ENCODE results near the gene WBP4. TPM values are rescaled to one million over a fixed set of nuclear protein-coding genes. Genes with fewer than 3 reads are reported as not detected.

Gene WBP4
- total and polyA plus RNA-seq, 9 of the 15 experiments (the other 6 are each of a cell fraction or from before 2014, with no cell fraction given) = 5.5 to 12.2 (median 7.9) TPM

DNA sequence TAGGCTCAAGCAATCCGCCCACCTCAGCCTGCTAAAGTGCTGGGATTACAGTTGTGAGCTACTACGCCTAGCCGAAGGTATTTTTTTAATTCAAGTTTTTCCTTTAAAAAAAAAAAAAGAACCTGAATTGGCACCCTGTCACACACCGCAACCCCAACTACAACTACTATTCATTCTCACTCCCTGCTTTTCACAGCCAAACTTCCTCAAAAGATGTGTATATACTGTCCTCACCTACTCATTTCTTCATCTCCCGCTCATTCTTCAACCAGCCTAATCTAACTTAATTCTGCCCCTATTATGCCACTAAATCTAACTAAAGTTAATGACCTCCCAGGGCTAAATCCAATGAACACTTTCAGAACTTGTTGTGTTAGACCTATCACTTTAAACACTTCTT is 12.7 kb upstream of the WBP4 start (continued):
- TF ChIP-seq, protein P1, sequence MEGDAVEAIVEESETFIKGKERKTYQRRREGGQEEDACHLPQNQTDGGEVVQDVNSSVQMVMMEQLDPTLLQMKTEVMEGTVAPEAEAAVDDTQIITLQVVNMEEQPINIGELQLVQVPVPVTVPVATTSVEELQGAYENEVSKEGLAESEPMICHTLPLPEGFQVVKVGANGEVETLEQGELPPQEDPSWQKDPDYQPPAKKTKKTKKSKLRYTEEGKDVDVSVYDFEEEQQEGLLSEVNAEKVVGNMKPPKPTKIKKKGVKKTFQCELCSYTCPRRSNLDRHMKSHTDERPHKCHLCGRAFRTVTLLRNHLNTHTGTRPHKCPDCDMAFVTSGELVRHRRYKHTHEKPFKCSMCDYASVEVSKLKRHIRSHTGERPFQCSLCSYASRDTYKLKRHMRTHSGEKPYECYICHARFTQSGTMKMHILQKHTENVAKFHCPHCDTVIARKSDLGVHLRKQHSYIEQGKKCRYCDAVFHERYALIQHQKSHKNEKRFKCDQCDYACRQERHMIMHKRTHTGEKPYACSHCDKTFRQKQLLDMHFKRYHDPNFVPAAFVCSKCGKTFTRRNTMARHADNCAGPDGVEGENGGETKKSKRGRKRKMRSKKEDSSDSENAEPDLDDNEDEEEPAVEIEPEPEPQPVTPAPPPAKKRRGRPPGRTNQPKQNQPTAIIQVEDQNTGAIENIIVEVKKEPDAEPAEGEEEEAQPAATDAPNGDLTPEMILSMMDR (IDR thresholded peaks at IDR 0.05 in 2 of 3, conservative IDR thresholded peaks at IDR 0.05 in 1 of 3; ENCODE audit: insufficient read depth in 2 of 3, low read depth in 1 of 3, low read length in 3 of 3) = no peak
- TF ChIP-seq TGIF2 (CRISPR knock-in tag; IDR thresholded peaks at IDR 0.05) (no peak), CCAR2 (IDR thresholded peaks at IDR 0.05; ENCODE audit: low read depth, low read length) (no peak)

DNA sequence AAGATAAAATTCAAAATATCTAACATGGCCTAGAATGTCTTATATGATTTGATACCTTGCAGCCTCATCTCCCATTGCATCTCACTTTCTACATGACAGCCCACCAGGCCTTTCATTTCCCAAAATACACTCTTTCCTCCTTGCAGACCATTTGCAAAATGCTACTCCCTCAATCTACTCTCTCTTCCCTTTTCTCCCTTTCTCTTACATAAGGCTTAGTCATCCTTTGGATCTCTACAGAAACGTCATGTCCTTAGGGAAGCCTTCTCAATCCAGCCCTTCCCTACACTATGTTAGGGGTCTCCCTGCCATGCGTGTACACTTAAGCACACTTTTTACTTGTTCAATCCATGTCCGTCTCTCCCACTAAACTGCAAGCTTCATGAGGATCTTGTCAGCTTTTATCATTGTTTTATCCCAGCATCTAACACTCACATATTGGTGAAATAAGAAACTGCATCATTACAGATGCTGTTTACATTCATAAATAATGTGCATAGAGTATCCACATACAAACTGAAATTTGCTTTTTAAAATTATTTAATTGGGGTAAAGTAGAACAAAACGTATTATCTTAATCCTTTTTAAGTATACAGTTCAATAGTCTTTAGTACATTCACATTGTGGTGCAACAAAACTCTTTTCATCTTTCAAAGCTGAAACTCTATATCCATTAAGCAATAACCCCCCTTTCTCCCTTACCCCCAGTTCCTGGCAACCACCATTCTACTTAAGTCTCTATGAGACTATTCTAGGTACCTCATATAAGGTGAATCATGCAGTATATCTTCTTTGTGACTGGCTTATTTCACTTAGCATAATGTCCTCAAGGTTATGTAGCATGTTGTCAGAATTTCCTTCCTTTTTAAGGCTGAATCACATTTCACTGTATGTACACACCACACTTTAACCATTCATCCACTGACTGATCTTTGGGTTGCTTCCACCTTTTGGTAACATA is 11.5 kb upstream of the WBP4 start:
- in situ Hi-C loops (cut with MboI) (loop anchor here (25.0 kb wide), 1 partner anchor 262 kb away; the partner anchor contains the start of gene SLC25A15), intact Hi-C loops (cut with micrococcal nuclease) (no loop called here)
- H4K20me1 ChIP-seq (replicated peaks; ENCODE audit: control insufficient read depth, insufficient read depth, low read length) = no peaks in the 10 kb centered on the region
- no peaks in the 10 kb centered on the region for H3K27me3 ChIP-seq (ENCODE audit: control insufficient read depth in 2 of 2, insufficient read depth in 2 of 2, low read length in 2 of 2)
- ATAC-seq (no peak), FAIRE-seq (no peak), DNase-seq (ENCODE audit: extremely low read depth in 1 of 4, low spot score in 3 of 4) (no peak)
- no peak overlapping the region for H3K9ac ChIP-seq (ENCODE audit: insufficient read depth in 1 of 2, low read depth in 2 of 2, low read length in 2 of 2)
- H3K9me1 ChIP-seq (ENCODE audit: control insufficient read depth, insufficient read depth, low read length) = no peaks in the 10 kb centered on the region
- ChIA-PET POLR2A (interaction anchor here (1.4 kb wide), 1 partner anchor 10 kb away, joined by 3 read pairs; no protein-coding TSS in a partner anchor), CTCF (ENCODE audit: low intra/inter-chr PET ratio) (no interaction called here)
- peaks cover 3% of the 10 kb centered on the region; the same call in 2 of the 3 replicates for H3K36me3 ChIP-seq (ENCODE audit: control insufficient read depth, insufficient read depth, low read length)
- no peak for TF ChIP-seq SOX6 (IDR thresholded peaks at IDR 0.05)
- TF ChIP-seq FOXM1 (IDR thresholded peaks at IDR 0.05; ENCODE audit: low read depth) = no peak
- no peak for TF ChIP-seq FOXM1 (CRISPR knock-in tag; IDR thresholded peaks at IDR 0.05; ENCODE audit: low read depth)
- no peak for TF ChIP-seq FOXP1 (CRISPR knock-in tag; IDR thresholded peaks at IDR 0.05)
- TF ChIP-seq, protein P2, sequence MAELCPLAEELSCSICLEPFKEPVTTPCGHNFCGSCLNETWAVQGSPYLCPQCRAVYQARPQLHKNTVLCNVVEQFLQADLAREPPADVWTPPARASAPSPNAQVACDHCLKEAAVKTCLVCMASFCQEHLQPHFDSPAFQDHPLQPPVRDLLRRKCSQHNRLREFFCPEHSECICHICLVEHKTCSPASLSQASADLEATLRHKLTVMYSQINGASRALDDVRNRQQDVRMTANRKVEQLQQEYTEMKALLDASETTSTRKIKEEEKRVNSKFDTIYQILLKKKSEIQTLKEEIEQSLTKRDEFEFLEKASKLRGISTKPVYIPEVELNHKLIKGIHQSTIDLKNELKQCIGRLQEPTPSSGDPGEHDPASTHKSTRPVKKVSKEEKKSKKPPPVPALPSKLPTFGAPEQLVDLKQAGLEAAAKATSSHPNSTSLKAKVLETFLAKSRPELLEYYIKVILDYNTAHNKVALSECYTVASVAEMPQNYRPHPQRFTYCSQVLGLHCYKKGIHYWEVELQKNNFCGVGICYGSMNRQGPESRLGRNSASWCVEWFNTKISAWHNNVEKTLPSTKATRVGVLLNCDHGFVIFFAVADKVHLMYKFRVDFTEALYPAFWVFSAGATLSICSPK (IDR thresholded peaks at IDR 0.05; ENCODE audit: borderline replicate concordance) = no peak
- TF ChIP-seq ZFPM2 (CRISPR knock-in tag; IDR thresholded peaks at IDR 0.05) = no peak
- TF ChIP-seq CBX3 (IDR thresholded peaks at IDR 0.05; ENCODE audit: borderline replicate concordance in 1 of 2, low read length in 2 of 2) = no peak
- H3K4me3 ChIP-seq = no peak overlapping the region
- H3K27ac ChIP-seq (ENCODE audit: extremely low read depth, low read depth, low read length) = no peak overlapping the region
- H3K9me3 ChIP-seq (replicated peaks; ENCODE audit: control insufficient read depth, insufficient read depth, low read depth, low read length) = no peaks in the 10 kb centered on the region; the same call in 1 of the 2 replicates
- peaks cover 61% of the 10 kb centered on the region for H3K79me2 ChIP-seq (ENCODE audit: control insufficient read depth, insufficient read depth, low read length)
- H2AFZ ChIP-seq (ENCODE audit: low read depth, low read length) = no peak overlapping the region
- peaks cover 2 to 11% of the 10 kb centered on the region in 2 experiments; a peak in 3 of 5 replicates for H3K4me1 ChIP-seq (replicated peaks in 1 of 2; ENCODE audit: control insufficient read depth in 2 of 2, insufficient read depth in 2 of 2, low read length in 2 of 2)
- 88% methylated on average over 4 of the region's 4 CpGs for WGBS (ENCODE audit: insufficient coverage, low coverage, missing lambda C conversion rate)
- no peak overlapping the region for H3K4me2 ChIP-seq (ENCODE audit: insufficient read depth, low read length)
- BruUV-seq (replicated peaks) = no TSS peak

Data from K562 (cell line).